ENCODE data around the gene MARK2.
A peak's percentile ranks its signal among the peaks of the same experiment; 100 is the strongest.

The MARK2 gene

DNA sequence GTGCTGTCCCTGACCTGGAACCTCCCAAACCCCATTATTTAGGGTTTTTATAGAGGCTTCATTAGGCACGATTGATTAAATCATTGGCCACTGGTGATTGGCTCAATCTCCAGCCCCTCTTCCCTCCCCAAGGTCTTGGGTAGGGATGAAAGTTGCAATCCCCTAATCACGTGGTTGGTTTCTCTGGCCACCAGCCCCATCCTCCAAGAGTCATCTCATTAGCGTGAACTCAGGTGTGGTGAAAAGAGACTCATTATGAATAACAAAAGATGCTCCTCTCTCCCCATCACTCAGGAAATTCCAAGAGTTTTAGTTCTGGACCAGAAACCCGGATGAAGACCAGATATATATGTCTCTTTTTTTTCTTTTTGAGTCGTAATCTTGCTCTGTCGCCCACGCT, 7.6 kb upstream of the MARK2 start:
- DNase-seq, result no peak

DNA sequence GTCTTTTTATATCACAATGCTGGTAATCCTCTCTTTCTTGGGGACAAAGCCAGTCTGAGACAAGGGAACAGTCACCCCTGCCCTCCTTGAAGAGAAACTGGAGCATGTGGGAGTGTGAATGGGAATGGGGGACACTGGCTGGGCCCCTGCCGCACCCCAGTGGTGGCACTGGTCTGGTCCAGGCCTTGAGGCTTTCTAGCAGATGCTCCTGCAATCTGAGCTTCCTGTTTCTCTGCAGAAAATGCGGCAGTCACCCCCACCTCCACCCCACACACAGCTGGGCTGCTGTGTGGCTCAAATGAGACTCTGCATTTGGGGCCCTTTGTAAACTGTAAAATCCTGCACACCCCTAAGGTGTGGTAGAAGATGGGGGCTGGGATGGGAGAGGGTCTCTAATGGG, 6.6 kb upstream of the MARK2 start:
- no peak for DNase-seq

GRCh38 chr11:63833048-63833447, 5.9 kb upstream of the MARK2 start:
- no peak for DNase-seq

- DNase-seq, result no peak
Observed at GRCh38 chr11:63834535-63835157, 4.3 kb upstream of the MARK2 start.

DNA sequence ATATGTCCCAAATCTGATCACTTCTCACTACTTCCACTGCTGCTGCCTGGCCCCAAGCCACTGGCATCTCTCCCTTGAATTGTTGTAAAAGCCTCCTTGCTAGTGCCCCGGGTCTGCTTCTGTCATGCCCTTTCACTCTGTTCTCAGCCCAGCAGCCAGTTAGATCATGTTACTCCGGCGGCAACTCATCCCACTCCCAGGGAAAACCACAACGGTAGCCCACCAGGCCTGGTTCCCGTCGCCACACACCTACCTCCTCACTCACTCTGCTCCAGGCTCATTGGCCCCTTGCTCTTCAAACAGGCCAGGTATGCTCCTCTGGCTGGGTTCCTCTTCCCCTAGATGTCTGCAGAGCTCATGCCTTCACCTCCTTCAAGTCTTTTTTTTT, 3.8 kb upstream of the MARK2 start:
- DNase-seq, result no peak

DNA sequence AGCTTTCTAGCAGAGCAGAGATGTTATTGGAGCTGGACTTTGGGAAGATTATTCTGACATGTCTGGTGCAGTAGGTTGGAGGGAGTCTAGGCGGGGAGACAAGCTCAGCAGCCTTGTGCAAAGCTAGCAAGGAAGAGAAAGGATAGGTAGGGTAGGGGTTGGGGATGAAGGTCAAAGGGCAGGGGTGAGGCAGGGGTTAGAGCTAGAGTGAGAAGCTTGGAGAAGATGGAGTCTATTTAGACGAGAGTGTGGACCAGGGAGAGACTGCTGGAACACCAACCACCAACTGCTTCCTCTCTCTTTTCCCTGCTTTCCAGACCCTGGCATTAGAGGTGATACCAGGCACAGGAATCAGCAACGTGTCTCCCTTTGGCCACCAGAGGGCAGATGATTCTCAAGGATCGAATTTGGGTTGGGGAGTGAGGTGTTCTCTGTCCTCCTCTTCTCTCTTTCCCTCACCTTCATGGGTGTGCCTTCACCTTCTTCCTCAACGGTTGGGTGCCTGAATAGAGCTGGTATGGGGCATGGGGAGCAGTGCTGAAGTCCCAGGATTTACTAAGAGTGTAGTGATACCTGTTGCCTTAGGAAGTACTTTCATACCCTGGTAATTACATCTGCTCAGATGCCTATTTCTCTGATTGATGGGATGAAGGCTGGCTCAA, 1.8 kb upstream of the MARK2 start:
- DNase-seq, result peak; percentile 93

- peak; percentile 77 for DNase-seq
Observed at GRCh38 chr11:63837739-63838138, 1.2 kb upstream of the MARK2 start.

GRCh38 chr11:63838150-63838677, 696 bp upstream of the MARK2 start:
- peak; percentile 86 for DNase-seq

- DNase-seq, result peak; percentile 62
Observed at GRCh38 chr11:63839508-63840355, 822 bp downstream of the MARK2 start.

- no peak for DNase-seq
Observed at GRCh38 chr11:63840356-63841060, 1.6 kb downstream of the MARK2 start.

DNA sequence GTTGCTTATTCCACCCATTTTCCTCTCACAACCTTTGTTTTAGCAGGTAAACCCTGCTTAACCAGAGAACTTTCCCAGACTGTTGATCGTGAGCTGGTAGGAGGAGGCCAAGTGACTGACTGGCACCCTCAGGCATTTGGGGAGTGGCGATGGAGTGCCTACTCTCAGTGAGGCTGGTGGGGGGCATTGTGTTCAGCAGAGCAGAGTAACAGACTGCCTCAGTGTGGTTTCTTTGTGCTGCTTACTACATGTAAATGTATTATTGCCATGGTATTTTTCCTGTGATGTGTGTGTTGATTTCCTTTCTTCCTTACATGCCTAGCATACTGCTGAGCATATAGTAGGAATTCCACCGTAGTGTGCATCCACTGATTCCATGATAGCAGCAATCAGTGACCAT, 2.6 kb downstream of the MARK2 start:
- no peak for DNase-seq

DNA sequence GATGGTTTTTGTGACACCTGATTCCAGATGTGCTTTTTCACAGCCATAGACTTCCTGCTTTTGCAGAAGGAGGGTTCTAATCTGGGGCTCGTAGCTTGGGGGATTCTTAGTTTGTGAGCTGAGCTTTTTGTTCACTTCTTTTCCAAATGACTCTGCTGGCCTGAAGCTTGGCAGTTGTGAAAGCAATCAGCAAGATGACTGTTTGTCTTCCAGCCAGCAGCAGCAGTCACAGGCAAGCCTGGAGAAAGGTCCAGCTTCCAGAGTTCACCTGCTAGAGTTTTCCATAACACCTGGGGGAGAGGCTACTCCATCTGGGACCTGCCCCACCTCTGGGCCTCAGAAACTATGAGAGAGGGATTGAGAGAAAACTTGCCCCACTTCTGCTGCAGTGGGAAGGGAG, 4.1 kb downstream of the MARK2 start:
- DNase-seq, result no peak

DNA sequence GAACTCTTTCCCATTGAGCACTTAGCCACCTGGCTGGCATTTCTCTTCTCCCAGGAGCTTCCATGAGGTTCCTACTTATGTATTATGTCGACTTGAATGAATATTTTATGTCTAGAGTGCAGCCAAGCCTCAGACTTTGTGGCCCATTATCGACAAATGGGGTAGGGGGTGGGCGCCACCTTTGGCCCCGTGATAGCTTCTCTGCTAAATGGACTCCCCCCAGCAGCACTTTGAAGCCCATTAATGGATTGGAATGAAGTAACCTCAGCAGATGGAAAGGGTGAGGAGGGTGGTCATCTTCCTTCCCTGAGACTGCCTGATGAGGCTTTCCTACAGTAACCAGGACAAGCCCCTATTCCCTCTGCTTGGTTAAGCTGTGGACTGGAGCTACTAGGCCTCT, 5.9 kb downstream of the MARK2 start:
- DNase-seq, result no peak

- DNase-seq, result peak; percentile 64
Observed at GRCh38 chr11:63845303-63845702, 6.4 kb downstream of the MARK2 start.

DNA sequence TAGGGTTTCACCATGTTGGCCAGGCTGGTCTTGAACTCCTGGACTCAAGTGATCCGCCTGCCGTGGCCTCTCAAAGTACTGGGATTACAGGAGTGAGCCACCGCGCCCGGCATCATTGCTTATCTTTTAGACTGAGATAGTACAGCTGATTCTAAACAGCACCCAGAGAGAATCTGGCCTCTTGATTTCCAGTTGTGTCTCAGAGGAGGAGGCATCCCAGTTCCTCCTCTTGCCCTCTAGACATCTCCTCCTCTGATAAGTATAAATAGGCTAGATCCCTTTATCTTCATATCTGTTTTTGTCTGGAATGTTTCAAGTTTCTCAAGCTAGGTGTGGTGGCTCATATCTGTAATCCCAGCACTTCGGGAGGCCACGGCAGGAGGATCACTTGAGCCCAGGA, 7.0 kb downstream of the MARK2 start:
- DNase-seq, result no peak

DNA sequence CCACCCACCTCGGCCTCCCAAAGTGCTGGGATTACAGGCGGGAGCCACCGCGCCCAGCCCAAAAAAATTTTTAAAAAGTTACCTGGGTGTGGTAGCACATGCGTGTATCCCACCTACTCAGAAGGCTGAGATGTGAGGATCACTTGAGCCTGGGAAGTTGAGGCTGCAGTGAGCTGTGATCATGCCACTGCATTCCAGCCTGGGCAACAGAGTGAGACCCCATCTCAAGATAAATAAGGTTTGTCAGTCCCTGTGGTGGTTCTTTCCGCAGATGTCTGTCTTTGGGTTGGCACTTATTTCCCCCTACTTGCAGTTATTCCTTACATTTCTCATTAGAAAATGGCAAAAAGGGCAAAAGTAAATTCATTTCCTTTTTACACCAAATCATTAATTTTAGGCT, 8.0 kb downstream of the MARK2 start:
- DNase-seq, result no peak

DNA sequence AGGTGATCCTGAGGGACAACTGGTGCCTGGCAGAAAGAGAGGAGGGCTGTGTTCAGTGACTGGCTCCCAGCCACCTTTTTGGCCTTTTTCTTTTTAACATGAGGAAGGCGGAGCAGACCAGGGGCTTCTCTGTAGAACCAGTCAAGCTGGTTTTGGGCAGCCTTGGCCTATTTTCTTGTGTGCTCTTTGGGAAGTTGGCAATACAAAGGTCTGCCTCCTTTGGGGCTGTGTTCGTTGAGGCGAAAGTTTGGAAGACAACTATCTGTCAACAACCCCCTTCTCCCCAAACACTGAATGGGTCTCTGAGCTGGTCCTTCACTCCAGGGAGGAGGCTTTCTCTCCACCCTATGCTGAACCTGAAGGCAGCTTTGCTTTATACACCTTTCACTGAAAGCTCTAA, 8.5 kb downstream of the MARK2 start:
- peak; percentile 68 for DNase-seq

DNA sequence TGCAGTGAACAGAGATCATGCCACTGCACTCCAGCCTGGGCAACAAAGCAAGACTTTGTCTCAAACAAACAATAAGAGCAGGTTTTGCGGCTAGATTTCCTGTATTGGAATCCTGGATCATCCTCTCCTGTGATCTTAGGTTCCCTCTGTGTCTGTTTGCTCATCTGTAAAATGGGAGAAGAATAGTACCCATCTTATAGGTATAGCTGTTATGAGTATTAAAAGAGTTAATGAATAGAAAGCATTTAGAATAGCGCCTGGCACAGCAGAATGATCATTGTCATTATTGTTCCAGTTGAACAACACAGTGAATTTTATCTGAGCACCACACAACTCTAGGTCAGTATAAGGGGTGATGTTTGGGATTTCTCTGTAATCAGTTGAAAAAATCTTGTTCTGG, 10.8 kb downstream of the MARK2 start:
- DNase-seq, result no peak

GRCh38 chr11:63850920-63851319, 12.0 kb downstream of the MARK2 start:
- DNase-seq, result no peak

DNA sequence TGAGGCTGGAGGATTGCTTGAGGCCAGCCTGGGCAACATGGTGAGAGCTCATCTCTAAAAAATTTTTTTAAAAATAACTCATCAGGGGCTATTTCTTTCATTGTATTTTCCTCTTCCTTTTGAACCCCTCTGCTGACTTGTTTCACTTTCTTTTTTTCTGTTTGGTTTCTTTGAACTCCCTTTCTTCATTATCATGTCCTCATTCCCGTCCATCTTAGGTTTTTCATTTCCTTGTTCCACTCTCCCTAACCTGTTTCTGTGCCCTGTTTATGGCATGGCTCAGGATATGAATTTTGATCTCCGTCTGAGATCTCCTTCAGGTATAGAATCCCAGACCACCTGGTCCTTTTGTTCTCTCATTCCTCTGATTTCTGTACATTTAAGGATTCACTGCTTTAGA, 12.5 kb downstream of the MARK2 start:
- no peak for DNase-seq

DNA sequence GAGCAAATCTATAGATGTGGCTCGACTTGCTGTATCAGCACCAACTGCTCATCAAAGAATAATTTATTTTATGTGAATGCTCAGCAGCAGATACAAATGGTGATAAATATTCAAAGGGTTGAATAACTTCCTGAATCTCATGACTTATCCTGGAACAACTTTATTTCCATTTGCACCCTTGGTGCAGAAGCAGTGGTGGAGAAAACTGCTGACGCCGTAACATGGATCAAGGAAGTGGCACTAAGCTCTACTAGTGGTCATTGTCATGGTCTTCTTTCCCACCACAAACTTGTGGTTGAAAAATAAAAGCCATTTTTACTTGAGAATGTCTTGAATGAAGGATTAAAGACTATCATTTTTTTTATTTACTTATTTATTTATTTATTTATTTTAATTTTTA, 14.6 kb downstream of the MARK2 start:
- DNase-seq, result no peak

- no peak for DNase-seq
Observed at GRCh38 chr11:63854696-63855095, 15.8 kb downstream of the MARK2 start.

DNA sequence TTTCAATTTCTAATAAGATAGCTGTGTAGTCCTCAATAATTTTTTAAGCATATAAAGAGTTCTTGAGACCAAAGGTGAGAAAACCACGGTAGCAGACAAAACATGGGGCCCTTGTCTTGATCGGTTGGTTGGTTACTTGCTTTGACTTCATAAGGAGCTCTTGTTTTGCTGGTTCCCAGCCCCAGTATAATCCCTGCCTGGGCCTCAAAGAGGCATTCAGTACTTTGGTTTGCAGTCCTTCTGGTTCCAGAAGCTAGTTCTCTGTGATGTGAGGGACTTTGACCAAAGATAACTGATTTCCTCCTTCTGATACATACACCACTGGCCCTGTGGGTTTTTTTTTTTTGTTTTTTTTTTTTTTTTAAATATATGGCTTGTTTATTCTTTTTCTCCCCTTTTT, 17.1 kb downstream of the MARK2 start:
- DNase-seq, result no peak
